ENCODE data around the gene SLC26A11.

- no peak for TF ChIP-seq POLR2A (IDR thresholded peaks at IDR 0.05; ENCODE audit: low read depth, low read length)
- no peak for TF ChIP-seq POLR2AphosphoS5 (IDR thresholded peaks at IDR 0.05; ENCODE audit: low read depth, low read length)
Measured at GRCh38 chr17:80268427-80268826, 48.2 kb downstream of the SLC26A11 start.

All from GM12892 (cell line).